DND-41 (cell line): ENCODE measurements around the gene DISP1.
"Not testable (repeated sequence)": the region's sequence is repeated elsewhere in the genome, so short reads cannot be mapped to it uniquely, and the experiment has no call there.

ENCODE experiments used
- CTCF ChIP-seq: IDR thresholded peaks from 2 replicates; pipeline ENCODE4 v1.5.1; 2012; ENCODE audit warnings: borderline replicate concordance, low read length, moderate library complexity, mild to moderate bottlenecking; ENCODE audit not compliant: poor library complexity, severe bottlenecking; ENCODE audit errors: extremely low read depth
- EZH2 ChIP-seq: IDR thresholded peaks from 3 replicates; pipeline ENCODE4 v1.6.1; 2012; ENCODE audit warnings: borderline replicate concordance, low read depth, mild to moderate bottlenecking, moderate library complexity, low read length, inconsistent platforms; ENCODE audit not compliant: severe bottlenecking

GRCh38 chr1:222850550-222850949, 35.7 kb downstream of the DISP1 start:
- not testable (repeated sequence) for TF ChIP-seq CTCF, EZH2
